K562 (cell line): ENCODE data around the gene BDKRB2. TPM values are rescaled to one million over a fixed set of nuclear protein-coding genes. Genes with fewer than 3 reads are reported as not detected.

Source experiments
- ATAC-seq: fragments of 200-7000 bp; cut with Tn5 transposase; 3 replicates; pipeline ENCODE4 v1.9.1; 2020; ENCODE audit warnings: moderate library complexity
- BruUV-seq: library from RNA; stranded (reverse); fragments of 400-500 nt; replicated peaks from 2 replicates; lab custom pipeline; 2021; lab: Mats Ljungman, UMichigan
- CTCF ChIA-PET: fragments of 300-600 bp; formaldehyde crosslinking; extraction: SDS; loops from one replicate; lab custom pipeline; 2021; ENCODE audit warnings: low intra/inter-chr PET ratio; lab: Yijun Ruan, JAX
- POLR2A ChIA-PET: fragments of 300-600, 350-650 bp; sonication (Branson Sonifier 250); formaldehyde crosslinking; extraction: SDS; loops from one replicate; lab custom pipeline; 2021; ENCODE audit warnings: antibody characterized with exemption, inconsistent platforms; lab: Yijun Ruan, JAX
- DNase-seq, 4 experiments: peaks; one replicate each; pipeline versions ENCODE4 v3.0.0 to v3.0.0-alpha.2; 2011 to 2018; ENCODE audit warnings: low spot score in 3 of 4, mixed read lengths in 3 of 4; ENCODE audit errors: extremely low read depth in 1 of 4
- FAIRE-seq: peaks from 2 replicates; lab custom pipeline; 2011; peaks lifted over from hg19 to GRCh38; lab: Jason Lieb, UNC
- H2AFZ ChIP-seq: 2 replicates; pipeline ENCODE4 v1.6.0; 2011; ENCODE audit warnings: low read depth, low read length, control low read depth, inconsistent platforms
- H3K27ac ChIP-seq: fragments of 200-600 bp; 3 replicates; pipeline ENCODE4 v1.8.0; 2011; ENCODE audit warnings: low read depth, mild to moderate bottlenecking, control low read depth, inconsistent platforms, low read length, moderate library complexity, mixed read lengths; ENCODE audit errors: extremely low read depth
- H3K27me3 ChIP-seq, 2 experiments: fragments of 300-600 bp in 1 of 2; 2 replicates in 1 of 2; 3 replicates in 1 of 2; pipeline versions ENCODE4 v1.6.0 to v1.8.0; 2011; ENCODE audit warnings: inconsistent platforms in 2 of 2, low read length in 2 of 2, mild to moderate bottlenecking in 1 of 2, mixed read lengths in 1 of 2, moderate library complexity in 1 of 2; ENCODE audit not compliant: control insufficient read depth in 2 of 2, insufficient read depth in 2 of 2
- H3K36me3 ChIP-seq: fragments of 300-600 bp; 3 replicates; pipeline ENCODE4 v1.8.0; 2011; ENCODE audit warnings: mild to moderate bottlenecking, low read length, inconsistent platforms; ENCODE audit not compliant: control insufficient read depth, insufficient read depth
- H3K4me1 ChIP-seq, 2 experiments: fragments of 200-600 bp in 1 of 2; replicated peaks in 1 of 2; 2 replicates in 1 of 2; 3 replicates in 1 of 2; pipeline versions ENCODE4 v1.5.1 to v1.8.0; 2011; ENCODE audit warnings: inconsistent platforms in 2 of 2, low read length in 2 of 2, mild to moderate bottlenecking in 1 of 2, mixed read lengths in 1 of 2, moderate library complexity in 1 of 2; ENCODE audit not compliant: control insufficient read depth in 2 of 2, insufficient read depth in 2 of 2
- H3K4me2 ChIP-seq: 2 replicates; pipeline ENCODE4 v1.6.1; 2011; ENCODE audit warnings: low read length, control low read depth, inconsistent platforms, mixed read lengths; ENCODE audit not compliant: insufficient read depth
- H3K4me3 ChIP-seq: fragments of 200-600 bp; sonication (generic), shearing (Covaris generic); 2 replicates; pipeline ENCODE4 v1.5.1; 2016; ENCODE audit warnings: control low read depth, inconsistent platforms
- H3K79me2 ChIP-seq: fragments of 200-600 bp; 3 replicates; pipeline ENCODE4 v1.8.0; 2011; ENCODE audit warnings: low read length, inconsistent platforms; ENCODE audit not compliant: control insufficient read depth, insufficient read depth
- H3K9ac ChIP-seq, 2 experiments: 2 replicates each; pipeline versions ENCODE4 v1.6.0 to v1.6.1; 2011; ENCODE audit warnings: low read depth in 2 of 2, low read length in 2 of 2, control low read depth in 1 of 2, inconsistent platforms in 1 of 2, mild to moderate bottlenecking in 1 of 2, mixed read lengths in 1 of 2; ENCODE audit not compliant: insufficient read depth in 1 of 2
- H3K9me1 ChIP-seq: one replicate; pipeline ENCODE4 v1.6.0; 2011; ENCODE audit warnings: inconsistent platforms, mild to moderate bottlenecking, low read length, moderate library complexity; ENCODE audit not compliant: control insufficient read depth, insufficient read depth
- H3K9me3 ChIP-seq: replicated peaks from 2 replicates; pipeline ENCODE4 v1.5.1; 2011; ENCODE audit warnings: low read depth, low read length, inconsistent platforms; ENCODE audit not compliant: control insufficient read depth, insufficient read depth
- H4K20me1 ChIP-seq: replicated peaks from 2 replicates; pipeline ENCODE4 v1.6.1; 2011; ENCODE audit warnings: low read length, inconsistent platforms, mixed read lengths; ENCODE audit not compliant: control insufficient read depth, insufficient read depth
- IFI16 ChIP-seq: fragments of 250-450 bp; sonication (Bioruptor Pico); IDR thresholded peaks from 2 replicates; pipeline ENCODE4 v2.1.2; 2022; ENCODE audit warnings: mild to moderate bottlenecking, inconsistent platforms
- IRF2 ChIP-seq: sonication (generic); formaldehyde crosslinking; IDR thresholded peaks from 2 replicates; pipeline ENCODE4 v1.8.1; 2022; ENCODE audit warnings: mild to moderate bottlenecking, missing genetic modification reagents
- L3MBTL2 ChIP-seq: fragments of 450-650 bp; IDR thresholded peaks from 2 replicates; pipeline ENCODE4 v1.6.1; 2016; ENCODE audit warnings: mild to moderate bottlenecking, moderate library complexity
- NFE2L1 ChIP-seq: fragments of 450-650 bp; IDR thresholded peaks from 2 replicates; pipeline ENCODE4 v1.6.1; 2016; ENCODE audit warnings: missing genetic modification characterization, low read depth, mild to moderate bottlenecking, missing compliant biosample characterization, moderate library complexity, borderline replicate concordance
- RBFOX2 ChIP-seq: fragments of 200-400 bp; formaldehyde crosslinking; IDR thresholded peaks from 2 replicates; pipeline ENCODE4 v1.6.1; 2017; ENCODE audit warnings: low read depth, mild to moderate bottlenecking, low read length, moderate library complexity
- SMARCE1 ChIP-seq: fragments of 450-650 bp; IDR thresholded peaks from 2 replicates; pipeline ENCODE4 v1.7.1; 2016; ENCODE audit warnings: mild to moderate bottlenecking
- STAG1 ChIP-seq: sonication (generic); formaldehyde crosslinking; IDR thresholded peaks from 2 replicates; pipeline ENCODE4 v1.5.0; 2020; ENCODE audit warnings: missing genetic modification reagents, borderline replicate concordance
- ZNF224 ChIP-seq: sonication (generic); formaldehyde crosslinking; IDR thresholded peaks from 2 replicates; pipeline ENCODE4 v1.8.0; 2022; ENCODE audit warnings: mild to moderate bottlenecking, missing genetic modification reagents
- ZNF445 ChIP-seq: fragments of 250-450 bp; sonication (Bioruptor Pico); IDR thresholded peaks from 2 replicates; pipeline ENCODE4 v1.4.0; 2020; ENCODE audit warnings: low read depth, mild to moderate bottlenecking, moderate library complexity
- ZNF695 ChIP-seq: fragments of 450-650 bp; formaldehyde crosslinking; IDR thresholded peaks from 2 replicates; pipeline ENCODE4 v1.4.0; 2020; ENCODE audit warnings: mild to moderate bottlenecking, moderate library complexity
- WGBS: fragments of 100-300 bp; shearing (Covaris generic); methylation state at CpG from one replicate; pipeline ENCODE4 v1.1.6; 2016; ENCODE audit warnings: low coverage, mixed read lengths; ENCODE audit not compliant: insufficient coverage; ENCODE audit errors: missing lambda C conversion rate; 5-methylcytosine and 5-hydroxymethylcytosine counted together
- in situ Hi-C: fragments of 300-500 bp; cut with MboI; formaldehyde crosslinking; loops from 4 replicates; pipeline ENCODE4 v1.15.0; 2018; ENCODE audit warnings: inconsistent platforms, mixed read lengths
- intact Hi-C: fragments of 100-400 bp; cut with micrococcal nuclease; formaldehyde crosslinking; loops from 2 replicates; pipeline ENCODE4 v1.14.2; 2022
- polyA plus RNA-seq, 8 experiments: library from polyadenylated mRNA; depleted of rRNA in 4 of 8; stranded (reverse) in 5 of 8; unstranded in 3 of 8; fragments of >200 nt; fragmentation: Nextera tagmentation in 2 of 8; fragmentation: Illumina TruSeq in 1 of 8; extraction: Ambion mirVana in 2 of 8; extraction: Trizol in 1 of 8; gene quantifications; 2 replicates each; pipeline versions ENCODE4 v1.2.1 to v1.2.3, GENCODE V29; 2011 to 2014; ENCODE audit warnings: inconsistent platforms in 1 of 8, missing spikeins in 1 of 8
- total RNA-seq, 7 experiments: library from RNA; depleted of rRNA in 6 of 7; stranded (reverse); fragments of >200 nt in 6 of 7; fragmentation: Illumina TruSeq in 2 of 7; extraction: Trizol in 2 of 7; gene quantifications; 2 replicates each; pipeline versions ENCODE4 v1.2.1 to v1.2.3, GENCODE V29; 2011 to 2021; ENCODE audit warnings: low replicate concordance in 1 of 7
- TF ChIP-seq, protein P1 (sequence below), 2 experiments: fragments of 450-650 bp; formaldehyde crosslinking in 1 of 2; IDR thresholded peaks; 2 replicates each; pipeline versions ENCODE4 v1.4.0 to v1.6.1; 2014 to 2020; ENCODE audit warnings: mild to moderate bottlenecking in 2 of 2, borderline replicate concordance in 1 of 2, low read depth in 1 of 2
- TF ChIP-seq, protein P2 (sequence below), 2 experiments: fragments of 450-650 bp; IDR thresholded peaks; 2 replicates each; pipeline ENCODE4 v1.6.1; 2016

BDKRB2 gene
- total and polyA plus RNA-seq, 9 of the 15 experiments (the other 6 are each of a cell fraction or from before 2014, with no cell fraction given), result 0.02 TPM; not detected in 8

DNA sequence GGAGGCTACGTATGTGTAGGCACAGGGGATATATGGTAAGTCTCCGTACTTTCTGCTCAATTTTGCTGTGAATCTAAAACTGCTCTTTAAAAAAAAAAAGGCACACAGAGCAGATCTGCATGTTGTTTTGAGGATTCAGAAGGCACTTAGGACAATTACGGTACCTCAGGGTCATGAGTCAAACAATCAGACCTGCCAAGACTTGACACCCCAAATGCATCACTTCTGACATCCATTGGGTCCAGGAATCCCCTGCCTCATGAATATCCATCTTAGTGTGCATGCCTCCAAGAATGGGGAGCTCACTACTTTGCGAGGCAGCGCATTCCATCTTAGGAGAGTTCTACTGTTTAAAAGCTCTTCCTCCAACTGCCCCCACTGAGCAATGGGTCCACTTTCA, 3.0 kb downstream of the BDKRB2 start:
- no peak overlapping the region for H3K9ac ChIP-seq
- peaks cover 5 to 48% of the 10 kb centered on the region in 2 experiments for H3K27me3 ChIP-seq
- ChIA-PET POLR2A (no interaction called here), CTCF (no interaction called here)
- peaks cover 0 to 6% of the 10 kb centered on the region in 2 experiments; a peak in 1 of 5 replicates for H3K4me1 ChIP-seq
- intact Hi-C loops, result no loop called here
- H3K9me3 ChIP-seq, result no peaks in the 10 kb centered on the region
- no peaks in the 10 kb centered on the region; the same call in 1 of the 2 replicates for H4K20me1 ChIP-seq
- H3K9me1 ChIP-seq, result no peaks in the 10 kb centered on the region
- TF ChIP-seq L3MBTL2 (no peak), SMARCE1 (no peak), ZNF224 (no peak), IRF2 (CRISPR knock-in tag) (no peak), STAG1 (CRISPR knock-in tag) (no peak), IFI16 (CRISPR knock-in tag) (no peak), NFE2L1 (tag) (no peak), ZNF445 (CRISPR knock-in tag) (no peak), RBFOX2 (no peak), ZNF695 (CRISPR knock-in tag) (no peak)
- TF ChIP-seq, protein P1, sequence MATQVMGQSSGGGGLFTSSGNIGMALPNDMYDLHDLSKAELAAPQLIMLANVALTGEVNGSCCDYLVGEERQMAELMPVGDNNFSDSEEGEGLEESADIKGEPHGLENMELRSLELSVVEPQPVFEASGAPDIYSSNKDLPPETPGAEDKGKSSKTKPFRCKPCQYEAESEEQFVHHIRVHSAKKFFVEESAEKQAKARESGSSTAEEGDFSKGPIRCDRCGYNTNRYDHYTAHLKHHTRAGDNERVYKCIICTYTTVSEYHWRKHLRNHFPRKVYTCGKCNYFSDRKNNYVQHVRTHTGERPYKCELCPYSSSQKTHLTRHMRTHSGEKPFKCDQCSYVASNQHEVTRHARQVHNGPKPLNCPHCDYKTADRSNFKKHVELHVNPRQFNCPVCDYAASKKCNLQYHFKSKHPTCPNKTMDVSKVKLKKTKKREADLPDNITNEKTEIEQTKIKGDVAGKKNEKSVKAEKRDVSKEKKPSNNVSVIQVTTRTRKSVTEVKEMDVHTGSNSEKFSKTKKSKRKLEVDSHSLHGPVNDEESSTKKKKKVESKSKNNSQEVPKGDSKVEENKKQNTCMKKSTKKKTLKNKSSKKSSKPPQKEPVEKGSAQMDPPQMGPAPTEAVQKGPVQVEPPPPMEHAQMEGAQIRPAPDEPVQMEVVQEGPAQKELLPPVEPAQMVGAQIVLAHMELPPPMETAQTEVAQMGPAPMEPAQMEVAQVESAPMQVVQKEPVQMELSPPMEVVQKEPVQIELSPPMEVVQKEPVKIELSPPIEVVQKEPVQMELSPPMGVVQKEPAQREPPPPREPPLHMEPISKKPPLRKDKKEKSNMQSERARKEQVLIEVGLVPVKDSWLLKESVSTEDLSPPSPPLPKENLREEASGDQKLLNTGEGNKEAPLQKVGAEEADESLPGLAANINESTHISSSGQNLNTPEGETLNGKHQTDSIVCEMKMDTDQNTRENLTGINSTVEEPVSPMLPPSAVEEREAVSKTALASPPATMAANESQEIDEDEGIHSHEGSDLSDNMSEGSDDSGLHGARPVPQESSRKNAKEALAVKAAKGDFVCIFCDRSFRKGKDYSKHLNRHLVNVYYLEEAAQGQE (IDR thresholded peaks at IDR 0.05; ENCODE audit: borderline replicate concordance), result no peak
- TF ChIP-seq, protein P1 (CRISPR knock-in tag; IDR thresholded peaks at IDR 0.05; ENCODE audit: low read depth), result no peak
- TF ChIP-seq, protein P2, sequence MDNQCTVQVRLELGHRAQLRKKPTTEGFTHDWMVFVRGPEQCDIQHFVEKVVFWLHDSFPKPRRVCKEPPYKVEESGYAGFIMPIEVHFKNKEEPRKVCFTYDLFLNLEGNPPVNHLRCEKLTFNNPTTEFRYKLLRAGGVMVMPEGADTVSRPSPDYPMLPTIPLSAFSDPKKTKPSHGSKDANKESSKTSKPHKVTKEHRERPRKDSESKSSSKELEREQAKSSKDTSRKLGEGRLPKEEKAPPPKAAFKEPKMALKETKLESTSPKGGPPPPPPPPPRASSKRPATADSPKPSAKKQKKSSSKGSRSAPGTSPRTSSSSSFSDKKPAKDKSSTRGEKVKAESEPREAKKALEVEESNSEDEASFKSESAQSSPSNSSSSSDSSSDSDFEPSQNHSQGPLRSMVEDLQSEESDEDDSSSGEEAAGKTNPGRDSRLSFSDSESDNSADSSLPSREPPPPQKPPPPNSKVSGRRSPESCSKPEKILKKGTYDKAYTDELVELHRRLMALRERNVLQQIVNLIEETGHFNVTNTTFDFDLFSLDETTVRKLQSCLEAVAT (IDR thresholded peaks at IDR 0.05), result no peak
- FAIRE-seq, result no peak
- H3K27ac ChIP-seq, result no peak overlapping the region
- no peak overlapping the region for H3K4me2 ChIP-seq
- in situ Hi-C loops, result no loop called here
- DNase-seq, result no peak
- BruUV-seq, result no TSS peak
- no peak overlapping the region for H2AFZ ChIP-seq
- WGBS, result 2% methylated on average over 5 of the region's 5 CpGs
- H3K79me2 ChIP-seq, result no peaks in the 10 kb centered on the region
- no peak for ATAC-seq
- no peaks in the 10 kb centered on the region for H3K36me3 ChIP-seq
- no peak overlapping the region for H3K4me3 ChIP-seq
